Stimulated activated CD8-positive, alpha-beta memory T cell treated with anti-CD3 and anti-CD28 coated beads, Interleukin-4, amount 100 ng/mL, for 1 hour (primary cell): Measurements from ENCODE around the gene RANBP10.
"Not testable (repeated sequence)": the region's sequence is repeated elsewhere in the genome, so short reads cannot be mapped to it uniquely, and the experiment has no call there.

Experiments
- DNase-seq, 2 donors: peaks; one replicate each; pipeline ENCODE4 v3.0.0-alpha.2; 2020; ENCODE audit warnings: low read depth in 2 of 2, low spot score in 1 of 2

Gene RANBP10

DNA sequence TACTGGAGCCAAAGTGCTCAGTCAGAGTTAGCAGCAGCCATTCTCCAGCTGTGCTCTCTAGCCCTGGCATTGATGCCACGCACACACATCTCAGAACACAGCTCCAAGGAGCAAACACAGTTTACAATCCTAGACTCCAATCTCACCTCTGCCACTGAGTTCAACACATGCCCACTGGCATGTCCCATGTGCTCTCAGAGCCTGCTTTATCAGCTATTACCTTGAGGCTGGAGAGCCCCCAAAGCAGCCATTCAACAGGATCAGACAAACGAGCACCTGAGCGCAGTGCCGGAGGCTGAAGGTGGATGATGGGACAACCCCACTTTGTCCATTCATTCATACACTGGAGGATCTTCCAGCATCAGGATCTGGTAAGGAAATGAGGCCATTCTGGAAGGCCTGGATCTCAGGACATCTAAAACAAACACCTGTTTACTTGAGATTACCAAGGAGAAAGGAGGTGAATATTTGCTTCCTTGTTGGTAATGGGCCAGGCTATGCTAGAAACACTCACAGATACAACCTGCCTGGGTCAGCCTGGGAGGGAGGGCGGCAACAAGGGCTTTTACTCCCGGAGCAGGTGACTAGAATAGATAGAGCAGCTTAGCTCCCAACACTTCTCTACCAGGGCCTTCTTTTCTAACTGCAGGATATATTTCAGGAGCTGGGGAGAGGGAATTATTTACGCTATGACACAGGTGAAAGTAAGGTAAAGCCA lies 25.4 kb downstream of the RANBP10 start:
- no peak for DNase-seq

DNA sequence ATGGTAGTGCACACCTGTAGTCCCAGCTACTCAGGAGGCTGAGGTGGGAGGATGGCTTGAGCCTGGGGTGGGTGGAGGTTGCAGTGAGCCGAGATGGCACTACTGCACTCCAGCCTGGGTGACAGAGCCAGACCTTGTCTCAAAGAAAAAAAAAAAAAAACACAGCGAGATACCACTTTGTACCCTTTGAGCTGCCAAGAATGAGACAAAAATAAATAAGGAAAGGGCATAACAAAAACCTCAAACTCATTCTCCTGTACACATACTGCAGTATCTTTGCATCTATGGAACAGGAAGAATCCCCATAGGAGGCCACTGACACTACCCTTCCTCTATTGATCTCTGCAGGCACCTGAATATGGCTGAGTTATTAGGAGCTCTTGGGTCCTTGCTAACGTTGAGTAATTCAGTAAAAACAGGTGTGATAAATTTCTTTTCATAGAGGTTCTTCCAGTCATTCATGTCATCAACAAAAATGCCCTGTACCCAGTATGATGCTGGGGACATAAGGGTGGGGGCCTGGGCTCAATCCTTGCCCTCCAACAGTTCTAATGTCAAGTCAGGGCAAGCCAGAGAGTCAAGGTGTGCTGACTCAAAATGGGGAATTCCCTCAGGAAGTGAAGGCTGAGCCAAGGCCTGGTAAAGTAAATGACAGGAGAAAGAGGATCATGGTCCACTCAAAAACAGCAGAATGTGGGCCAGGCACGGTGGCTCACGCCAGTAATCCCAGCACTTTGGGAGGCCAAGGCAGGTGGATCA lies 26.9 kb downstream of the RANBP10 start:
- DNase-seq = no peak

DNA sequence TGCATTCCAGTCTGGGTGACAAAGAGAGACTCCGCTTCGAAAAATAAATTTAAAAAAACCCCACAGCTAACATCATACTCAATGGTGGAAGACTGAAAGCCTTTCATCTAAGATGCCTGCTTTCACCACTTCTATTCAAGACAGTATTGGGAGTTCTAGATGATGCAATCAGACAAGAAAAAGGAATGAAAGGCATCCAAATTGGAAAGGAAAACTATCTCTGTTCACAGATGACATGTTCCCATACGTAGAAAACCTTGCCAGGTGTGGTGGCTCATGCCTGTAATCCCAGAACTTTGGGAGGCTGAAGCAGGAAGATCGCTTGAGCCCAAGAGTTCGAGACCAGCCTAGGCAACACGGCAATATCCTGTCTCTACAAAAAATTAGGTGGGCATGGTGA lies 31.1 kb downstream of the RANBP10 start:
- DNase-seq = no peak

DNA sequence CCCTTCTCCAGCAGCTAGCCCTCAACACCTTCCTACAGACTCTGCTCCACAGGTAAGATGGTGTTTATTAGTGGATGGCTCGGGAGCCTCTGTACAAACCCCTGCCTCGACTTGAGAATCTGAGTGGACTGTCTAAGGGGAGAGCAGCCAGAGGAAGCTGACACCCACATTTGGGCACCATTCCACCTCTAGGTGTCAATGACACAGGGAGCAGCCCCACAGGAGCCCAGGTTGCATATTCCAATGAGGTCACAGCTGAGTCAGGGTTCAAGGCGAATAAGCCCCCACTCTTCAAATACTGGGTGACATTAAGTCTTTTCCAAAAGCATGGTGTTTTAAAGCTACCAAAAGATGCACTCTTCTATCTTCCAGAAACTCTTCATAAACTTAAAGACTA lies 31.9 kb downstream of the RANBP10 start:
- no peak for DNase-seq

DNA sequence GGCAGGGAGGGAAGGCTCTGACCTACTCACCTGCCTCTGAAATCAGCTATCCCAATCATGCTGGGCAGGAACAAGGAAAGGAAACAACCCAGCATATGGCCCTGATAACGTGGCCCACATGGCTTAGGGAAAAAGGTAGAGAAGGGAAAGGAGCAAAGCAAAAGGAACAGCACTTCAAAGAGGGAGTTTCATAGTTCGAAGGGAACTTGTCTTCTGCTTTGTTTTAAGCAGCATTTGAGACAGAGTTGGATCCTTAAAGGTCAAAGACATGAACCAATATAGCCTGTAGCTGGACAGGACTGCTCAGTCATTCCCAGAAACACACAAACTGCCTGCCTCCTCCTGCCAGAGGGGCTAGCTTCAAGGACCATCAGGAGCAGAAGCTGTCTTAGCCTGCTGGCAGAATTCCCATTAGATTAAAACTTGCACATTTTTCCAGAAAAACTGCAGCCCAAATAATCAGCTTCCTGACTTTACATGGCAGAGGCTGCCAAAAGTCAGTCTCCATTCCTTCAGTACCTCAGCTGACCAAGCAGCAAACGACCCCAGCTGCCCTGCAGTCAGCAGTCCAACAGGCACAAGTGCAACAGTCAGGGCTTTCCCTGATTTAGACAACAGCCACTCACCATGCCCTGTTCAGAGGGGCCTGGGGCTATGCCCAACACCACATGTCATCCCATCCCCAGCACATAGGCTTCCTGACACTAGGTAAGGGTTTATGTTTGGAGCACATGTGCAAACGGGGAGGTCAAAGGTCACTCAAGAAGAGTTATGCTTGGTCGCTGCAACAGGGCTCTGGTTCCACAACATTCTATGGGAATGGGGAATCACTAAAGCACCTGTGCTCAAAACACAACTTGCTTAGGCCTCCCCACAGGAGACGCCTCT lies 32.5 kb downstream of the RANBP10 start:
- DNase-seq = no peak

DNA sequence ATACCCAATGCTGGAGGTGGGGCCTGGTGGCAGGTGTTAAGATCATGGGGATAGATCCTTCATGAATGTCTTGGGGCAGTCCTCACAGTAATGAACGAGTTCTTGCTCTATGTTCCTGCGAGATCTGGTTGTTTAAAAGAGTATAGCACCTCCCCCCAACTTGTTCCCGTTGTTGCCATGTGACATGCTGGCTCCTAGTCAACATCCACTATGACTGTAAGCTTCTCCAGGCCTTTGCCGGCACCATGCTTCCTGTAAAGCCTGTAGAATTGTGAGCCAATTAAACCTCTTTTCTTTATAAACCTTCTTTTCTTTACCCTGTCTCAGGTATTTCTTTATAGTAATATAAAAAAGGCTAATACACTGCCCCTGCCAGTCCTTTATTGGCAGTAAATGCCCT lies 33.3 kb downstream of the RANBP10 start:
- DNase-seq = no peak

DNA sequence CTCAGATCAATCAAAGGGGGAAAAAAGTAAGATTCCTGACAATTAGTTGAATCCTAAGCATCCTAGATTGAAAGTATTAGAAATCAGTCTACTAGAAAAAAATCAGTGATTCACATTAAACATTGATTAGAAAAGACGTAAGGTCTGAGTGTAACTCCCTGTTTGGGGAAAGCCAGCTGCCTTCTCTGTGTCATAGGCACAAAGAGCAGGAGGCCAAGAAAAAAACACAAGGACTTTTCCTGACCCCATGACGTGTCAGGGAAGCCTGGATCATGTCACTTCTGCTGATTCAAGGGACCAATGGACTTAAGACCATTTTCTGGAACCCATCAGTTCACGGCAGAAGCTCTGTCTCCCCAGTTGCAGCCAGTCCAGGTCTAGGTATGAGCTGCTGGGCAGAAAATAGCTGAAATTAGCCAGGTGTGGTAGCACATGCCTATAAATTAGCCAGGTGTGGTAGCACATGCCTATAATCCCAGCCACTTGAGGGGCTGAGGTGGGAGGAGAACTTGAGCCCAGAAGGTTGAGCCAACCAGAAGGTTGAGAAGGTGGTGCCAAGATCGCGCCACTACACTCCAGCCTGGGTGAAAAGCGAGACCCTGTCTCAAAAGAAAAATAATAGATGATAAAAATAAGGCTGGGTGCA lies 35.9 kb downstream of the RANBP10 start:
- DNase-seq = no peak

DNA sequence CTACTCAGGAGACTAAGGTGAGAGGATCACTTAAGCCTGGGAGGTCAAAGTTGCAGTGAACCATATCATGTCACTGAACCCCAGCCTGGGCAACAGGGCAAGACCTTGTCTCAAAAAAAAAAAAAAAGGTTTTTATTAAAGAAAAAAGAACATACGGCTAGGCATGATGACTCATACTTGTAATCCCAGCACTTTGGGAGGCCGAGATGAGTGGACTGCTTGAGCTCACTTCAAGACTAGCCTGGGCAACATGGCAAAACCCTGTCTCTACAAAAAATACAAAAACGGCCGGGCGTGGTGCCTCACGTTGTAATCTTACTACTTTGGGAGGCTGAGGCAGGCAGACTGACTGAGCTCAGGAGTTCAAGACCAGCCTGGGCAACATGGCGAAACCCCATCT lies 38.4 kb downstream of the RANBP10 start:
- DNase-seq = no peak

DNA sequence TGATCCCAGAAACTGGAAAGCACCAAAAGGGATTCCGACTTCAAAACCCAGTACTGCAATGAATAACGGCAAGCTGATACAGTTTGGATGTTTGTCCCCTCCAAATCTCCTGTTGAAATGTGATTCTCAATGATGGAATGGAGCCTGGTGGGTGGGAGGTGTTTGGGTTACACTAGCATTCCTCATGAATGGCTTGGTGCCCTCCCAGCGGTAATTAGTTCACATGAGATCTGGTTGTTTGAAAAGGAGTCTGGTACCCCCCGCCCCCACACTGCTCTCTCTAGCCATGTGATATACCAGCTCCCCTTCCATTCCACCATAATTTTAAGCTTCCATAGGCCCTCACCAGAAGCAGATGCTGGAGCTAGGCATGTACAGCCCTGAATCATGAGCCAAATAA lies 40.1 kb downstream of the RANBP10 start:
- DNase-seq = no peak

DNA sequence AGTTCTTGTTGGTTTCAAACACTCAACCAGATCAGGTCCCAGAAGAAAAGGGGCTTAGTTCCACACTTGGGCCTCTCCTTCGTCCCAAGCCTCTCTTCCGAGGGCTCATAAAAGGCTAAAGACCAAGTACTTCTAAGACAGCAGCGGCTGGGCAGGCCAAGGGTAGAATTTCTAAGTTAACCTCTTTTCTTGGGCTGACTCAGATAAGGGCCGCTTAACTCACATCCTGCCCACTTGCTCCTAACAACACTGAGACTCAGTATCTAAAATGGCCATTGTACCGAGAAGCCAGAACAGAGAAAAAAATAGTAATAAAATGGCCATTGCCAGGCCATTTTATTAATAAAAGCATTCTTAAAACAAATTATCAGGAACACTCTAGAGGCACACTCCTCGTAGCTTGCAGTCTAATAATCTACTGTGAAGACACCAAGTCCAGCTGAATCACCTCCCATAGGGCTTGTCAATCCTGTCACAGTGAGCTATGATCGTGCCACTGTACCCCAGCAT lies 42.1 kb downstream of the RANBP10 start:
- DNase-seq = no peak

DNA sequence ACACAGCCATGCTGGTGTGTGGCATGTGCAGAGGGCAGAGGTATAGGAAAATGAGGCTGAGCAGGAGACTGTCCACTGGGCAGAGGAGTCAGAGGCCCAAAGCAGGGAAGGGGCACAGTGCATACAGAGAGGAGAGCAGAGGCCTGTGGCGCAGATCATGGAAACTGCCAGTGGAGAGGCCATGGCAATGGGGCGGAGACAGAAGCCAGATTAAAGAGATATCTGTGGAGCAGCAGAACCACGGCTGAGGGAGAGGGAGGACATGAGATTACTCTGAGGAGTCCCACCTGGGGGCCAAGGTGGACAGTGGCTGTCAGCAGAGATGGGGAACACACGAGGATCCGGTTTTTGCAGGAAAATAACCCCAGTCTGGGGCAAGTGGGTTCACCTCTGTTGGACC lies 43.3 kb downstream of the RANBP10 start:
- no peak for DNase-seq

DNA sequence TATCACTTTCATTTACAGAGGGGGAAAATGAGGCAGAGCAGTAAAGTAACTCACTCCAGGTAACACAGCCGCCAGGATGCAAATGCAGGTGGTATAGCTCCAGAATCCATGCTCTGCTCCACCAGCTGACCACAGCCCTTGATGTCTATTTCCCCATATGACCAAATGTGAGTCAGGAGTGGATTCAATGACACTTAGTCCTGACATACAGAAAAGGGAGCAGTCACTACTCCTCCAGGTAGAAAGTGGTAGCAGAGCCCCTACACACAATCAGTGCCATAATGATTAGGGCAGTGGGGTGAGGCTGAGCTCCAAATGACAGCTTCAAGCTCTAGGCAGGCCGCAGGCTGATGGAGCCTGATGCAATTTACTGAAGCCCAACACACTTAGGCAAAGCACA lies 44.0 kb downstream of the RANBP10 start:
- no peak for DNase-seq

DNA sequence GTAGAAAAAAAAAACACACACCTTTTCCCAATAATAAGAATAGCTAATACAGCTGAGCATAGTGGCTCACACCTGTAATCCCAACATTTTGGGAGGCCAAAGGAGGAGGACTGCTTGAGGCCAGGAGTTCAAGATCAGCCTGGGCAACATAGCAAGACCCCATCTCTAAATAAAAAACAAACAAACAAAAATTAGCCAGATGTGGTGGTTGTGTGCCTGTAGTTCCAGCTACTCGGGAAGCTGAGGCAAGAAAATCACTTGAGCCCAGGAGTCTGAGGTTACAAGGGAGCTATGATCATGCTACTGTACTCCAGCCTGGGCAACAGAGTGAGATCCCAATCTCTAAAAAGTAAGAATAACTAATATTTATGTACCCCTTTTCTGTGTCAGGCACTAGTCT lies 44.4 kb downstream of the RANBP10 start:
- DNase-seq = no peak

DNA sequence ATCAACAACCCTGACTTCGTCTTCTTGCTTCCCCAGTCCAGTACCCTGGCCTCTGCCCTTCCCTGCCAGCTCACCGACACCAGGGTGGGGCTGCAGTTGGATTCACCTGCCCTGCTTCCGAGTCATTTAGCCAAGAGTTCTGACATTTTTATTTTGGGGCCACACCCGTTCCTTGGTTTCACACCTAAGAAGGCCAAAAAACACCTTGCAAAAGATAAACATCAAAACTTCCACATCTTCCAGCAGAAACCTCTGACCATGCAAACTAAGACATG lies 45.5 kb downstream of the RANBP10 start:
- no peak for DNase-seq

DNA sequence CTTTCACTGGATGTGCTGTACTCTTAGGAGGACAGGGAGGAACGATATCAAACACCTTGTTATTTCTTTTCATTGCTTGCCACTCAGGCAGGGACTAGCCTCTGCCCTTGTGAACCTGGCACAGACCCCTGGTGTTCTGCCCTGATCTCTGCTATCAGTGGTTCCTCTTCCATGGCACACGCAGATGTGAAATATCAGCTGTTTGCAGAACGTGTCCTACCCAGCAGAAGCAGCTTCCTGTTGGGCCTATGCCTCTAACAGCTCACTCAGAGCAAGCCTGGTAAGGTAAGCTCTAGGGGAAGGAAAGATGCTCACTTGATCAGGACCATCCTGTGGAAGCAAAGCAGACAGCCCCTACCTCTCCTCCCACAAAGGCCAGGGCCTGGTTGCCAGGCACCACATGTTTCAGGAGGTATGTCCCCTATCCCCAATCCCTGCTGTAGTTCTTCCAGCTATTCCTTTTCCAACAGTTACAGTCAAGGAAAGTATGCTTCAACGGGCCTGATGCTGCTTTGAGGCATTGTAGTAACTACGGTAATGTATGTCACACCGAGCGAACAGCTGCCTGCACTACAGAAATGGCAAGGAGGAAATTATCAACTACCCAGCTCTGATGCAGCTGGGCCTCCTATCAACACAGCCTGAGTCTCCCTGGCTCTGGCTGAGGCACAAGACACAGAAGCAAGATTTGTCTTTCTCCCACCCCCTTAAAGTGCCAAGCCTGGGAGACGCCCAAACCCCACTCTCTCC lies 46.0 kb downstream of the RANBP10 start:
- no peak for DNase-seq

DNA sequence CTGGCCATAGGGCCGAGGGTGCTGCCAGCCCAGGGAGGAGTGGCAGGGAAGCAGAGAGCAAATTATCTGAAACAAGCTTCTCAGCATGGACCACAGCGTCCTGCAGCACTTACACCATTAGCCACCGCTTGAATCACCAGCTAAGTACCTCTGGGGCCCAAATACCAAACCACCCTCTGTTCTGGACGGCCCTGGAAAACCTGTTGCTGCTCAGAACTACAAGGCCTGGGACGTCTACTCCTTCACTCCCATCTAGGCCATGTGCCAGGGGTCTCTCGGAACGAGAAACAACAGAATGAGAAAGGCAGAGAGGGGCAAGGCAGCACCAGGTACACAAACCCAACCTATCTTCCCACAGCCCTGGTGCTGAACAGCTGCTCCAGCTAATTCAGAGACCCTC lies 47.4 kb downstream of the RANBP10 start:
- DNase-seq = no peak

DNA sequence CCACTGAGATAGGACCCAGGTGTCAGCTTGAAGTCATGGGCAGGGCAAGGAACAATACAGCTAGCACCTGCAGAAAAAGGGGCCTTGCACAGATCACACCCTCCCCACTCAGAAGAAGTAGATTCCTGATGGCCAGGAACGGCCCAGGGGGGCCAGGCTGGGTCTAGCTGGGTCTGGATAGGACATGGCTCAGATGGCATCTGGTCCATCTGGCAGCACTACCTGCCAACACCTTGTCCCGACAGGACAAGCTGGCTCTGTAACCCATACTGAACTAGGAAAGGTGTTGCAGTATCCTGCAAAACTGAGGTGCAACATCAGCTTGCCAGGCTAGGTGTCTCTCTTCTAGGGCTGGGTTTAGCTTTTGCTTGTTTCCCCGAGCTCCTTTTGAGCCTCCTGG lies 48.4 kb downstream of the RANBP10 start:
- DNase-seq = no peak

DNA sequence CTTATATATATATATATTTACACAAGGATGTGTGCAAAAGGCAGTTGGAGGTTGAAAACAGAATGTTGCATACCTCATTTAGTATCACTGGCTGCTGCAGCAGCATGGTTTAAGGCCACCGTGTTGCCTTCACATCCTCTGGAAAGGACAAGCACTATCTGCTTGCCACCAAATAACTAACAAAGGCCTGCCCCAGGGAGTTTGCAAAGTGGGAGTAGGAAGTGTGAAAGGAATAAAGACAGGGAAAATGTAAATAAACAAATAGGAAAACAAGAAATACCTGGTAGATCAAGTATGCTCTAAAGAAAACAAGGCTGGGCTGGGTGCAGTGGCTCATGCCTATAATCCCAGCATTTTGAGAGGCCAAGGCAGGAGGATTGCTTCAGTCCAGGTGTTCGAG lies 53.7 kb downstream of the RANBP10 start:
- DNase-seq = no peak

DNA sequence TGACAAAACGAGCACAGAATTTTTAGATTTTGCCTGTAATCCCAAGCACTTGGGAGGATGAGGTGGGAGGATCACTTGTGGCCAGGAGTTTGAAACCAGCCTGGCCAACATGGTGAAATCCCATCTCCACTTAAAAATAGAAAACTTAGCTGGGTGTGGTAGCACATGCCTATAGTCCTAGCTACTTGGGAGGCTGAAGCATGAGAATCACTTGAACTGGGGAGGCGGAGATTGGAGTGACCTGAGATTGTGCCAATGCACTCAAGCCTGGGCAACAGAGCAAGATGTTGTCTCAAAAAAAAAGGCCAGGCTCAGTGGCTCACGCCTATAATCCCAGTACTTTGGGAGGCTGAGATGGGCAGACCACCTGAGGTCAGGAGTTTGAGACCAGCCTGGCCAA lies 55.0 kb downstream of the RANBP10 start:
- not testable (repeated sequence) for DNase-seq

DNA sequence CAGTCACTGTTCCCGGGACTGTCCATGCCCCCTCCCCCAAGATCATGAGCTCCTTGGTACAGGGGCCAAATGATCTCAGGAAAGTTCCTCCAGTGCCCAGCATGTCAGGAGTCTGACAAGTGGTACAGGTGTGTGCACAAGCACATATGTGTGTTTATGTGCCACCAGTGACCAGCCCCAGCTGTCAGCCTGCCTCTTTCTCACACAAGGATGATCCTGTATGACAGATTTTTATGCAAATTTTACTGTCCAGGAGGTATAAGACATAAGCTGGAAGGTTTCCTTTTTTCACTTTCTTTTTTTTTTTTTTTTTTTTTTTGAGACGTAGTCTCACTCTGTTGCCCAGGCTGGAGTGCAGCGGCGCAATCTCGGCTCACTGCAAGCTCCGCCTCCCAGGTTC lies 55.9 kb downstream of the RANBP10 start:
- DNase-seq = no peak
